ENCODE data around the gene PALD1.

PALD1 gene

GRCh38 chr10:70549962-70550458 lies 71.4 kb downstream of the PALD1 start:
- H3K9ac ChIP-seq (ENCODE audit: low read depth, low read length), result no peak overlapping the region
- no peaks in the 10 kb centered on the region for H3K36me3 ChIP-seq (ENCODE audit: insufficient read depth, low read length)
- no peaks in the 10 kb centered on the region for H3K9me3 ChIP-seq (ENCODE audit: control insufficient read depth, insufficient read depth, low read length)
- H3K4me1 ChIP-seq (ENCODE audit: insufficient read depth, low read length), result no peaks in the 10 kb centered on the region

DNA sequence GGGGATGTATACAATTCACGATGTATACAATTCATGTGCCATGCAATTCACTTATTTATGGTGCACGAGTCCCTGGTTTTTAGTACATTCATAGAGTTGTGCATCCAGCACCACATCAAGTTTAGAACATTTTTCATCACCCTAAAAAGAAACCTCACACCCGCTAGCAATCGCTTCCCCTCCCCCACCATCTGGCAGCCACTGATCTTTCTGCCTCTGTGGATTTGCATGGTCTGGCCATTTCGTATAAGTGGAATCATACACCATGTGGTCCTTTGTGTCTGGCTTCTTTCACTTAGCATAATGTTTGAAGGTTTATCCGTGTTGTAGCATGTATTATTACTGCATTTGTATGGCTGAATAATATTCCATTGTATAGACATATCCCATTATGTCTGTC lies 71.9 kb downstream of the PALD1 start:
- H3K9ac ChIP-seq (ENCODE audit: low read depth, low read length), result no peak overlapping the region
- H3K4me1 ChIP-seq (ENCODE audit: insufficient read depth, low read length), result no peaks in the 10 kb centered on the region
- no peaks in the 10 kb centered on the region for H3K36me3 ChIP-seq (ENCODE audit: insufficient read depth, low read length)
- no peaks in the 10 kb centered on the region for H3K9me3 ChIP-seq (ENCODE audit: control insufficient read depth, insufficient read depth, low read length)

- Histone ChIP-seq H3K9ac (ENCODE audit: low read depth, low read length) (no peak overlapping the region), H3K36me3 (ENCODE audit: insufficient read depth, low read length) (no peaks in the 10 kb centered on the region)
Observed at GRCh38 chr10:70551466-70551865, 72.9 kb downstream of the PALD1 start.

DNA sequence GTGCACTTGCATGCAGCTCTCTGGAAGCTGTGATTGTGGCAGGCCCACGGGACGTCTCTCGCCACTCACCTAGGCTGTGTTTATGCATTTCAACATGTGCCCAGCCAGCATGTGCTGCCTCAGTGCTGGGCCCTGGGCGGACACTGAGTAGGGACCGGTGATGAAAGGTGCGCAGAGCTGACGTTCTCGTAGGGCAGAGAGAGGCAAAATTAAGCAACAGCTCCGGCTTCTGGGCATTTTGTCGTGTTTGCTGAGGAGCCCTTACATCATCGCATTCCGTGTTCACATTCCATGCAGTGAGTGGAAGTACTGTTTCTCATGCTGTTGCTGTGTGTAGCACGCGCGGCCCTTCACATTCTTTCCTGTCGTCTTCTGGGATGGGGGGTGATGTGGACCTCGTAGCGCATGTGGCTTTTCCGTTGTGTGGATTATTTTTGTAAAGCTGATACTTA lies 73.4 kb downstream of the PALD1 start:
- H3K9me3 ChIP-seq (ENCODE audit: control insufficient read depth, insufficient read depth, low read length), result no peaks in the 10 kb centered on the region
- H3K9ac ChIP-seq (ENCODE audit: low read depth, low read length), result no peak overlapping the region
- H3K4me1 ChIP-seq (ENCODE audit: insufficient read depth, low read length), result no peaks in the 10 kb centered on the region
- H3K36me3 ChIP-seq (ENCODE audit: insufficient read depth, low read length), result no peaks in the 10 kb centered on the region

More at GRCh38 chr10:70551466-70551865, 72.9 kb downstream of the PALD1 start:
- Histone ChIP-seq H3K9me3 (ENCODE audit: control insufficient read depth, insufficient read depth, low read length) (no peaks in the 10 kb centered on the region), H3K4me1 (ENCODE audit: insufficient read depth, low read length) (no peaks in the 10 kb centered on the region)

GRCh38 chr10:70552586-70552985 lies 74.0 kb downstream of the PALD1 start:
- H3K36me3 ChIP-seq (ENCODE audit: insufficient read depth, low read length), result no peaks in the 10 kb centered on the region
- no peaks in the 10 kb centered on the region for H3K4me1 ChIP-seq (ENCODE audit: insufficient read depth, low read length)
- H3K9me3 ChIP-seq (ENCODE audit: control insufficient read depth, insufficient read depth, low read length), result no peaks in the 10 kb centered on the region
- no peak overlapping the region for H3K9ac ChIP-seq (ENCODE audit: low read depth, low read length)

- Histone ChIP-seq H3K9ac (ENCODE audit: low read depth, low read length) (no peak overlapping the region), H3K36me3 (ENCODE audit: insufficient read depth, low read length) (no peaks in the 10 kb centered on the region), H3K9me3 (ENCODE audit: control insufficient read depth, insufficient read depth, low read length) (no peaks in the 10 kb centered on the region), H3K4me1 (ENCODE audit: insufficient read depth, low read length) (peaks cover 11% of the 10 kb centered on the region)
Observed at GRCh38 chr10:70555371-70555770, 76.8 kb downstream of the PALD1 start.

DNA sequence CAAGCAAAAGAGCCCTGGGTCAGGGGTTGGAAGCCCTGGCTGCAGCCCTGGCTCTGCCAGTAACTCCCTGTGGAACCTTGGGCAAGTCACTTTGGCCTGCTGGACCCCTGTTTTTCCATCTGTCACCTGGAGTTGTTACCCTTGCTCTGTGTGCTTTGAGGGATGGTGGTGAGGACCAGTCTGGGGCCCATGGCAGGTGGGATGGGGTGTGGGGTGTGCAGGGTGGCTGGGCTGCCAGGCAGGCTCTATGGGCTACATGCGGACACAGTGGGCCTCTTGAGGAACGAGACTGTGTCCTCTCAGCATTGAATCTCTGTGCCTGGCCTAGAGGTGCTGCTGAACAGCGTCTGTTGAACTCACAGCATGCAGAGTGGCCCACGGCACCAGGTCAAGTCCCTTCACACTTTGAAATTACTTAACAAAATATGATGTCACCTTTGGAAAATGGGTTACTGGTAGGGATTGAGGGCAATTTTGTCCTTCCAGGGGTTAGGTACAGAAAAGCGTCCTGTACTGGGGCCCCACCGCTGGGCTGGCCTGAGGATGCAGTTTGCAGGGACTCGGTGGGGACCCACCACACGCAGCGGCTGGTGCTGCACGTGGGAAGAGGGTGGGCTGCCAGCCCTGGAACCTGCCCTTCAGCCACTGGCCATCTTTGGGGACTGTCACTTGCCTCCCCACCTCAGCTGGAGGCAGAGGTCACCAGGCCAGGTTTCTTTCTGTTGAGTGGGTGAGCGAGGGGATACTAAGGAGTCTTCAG lies 78.7 kb downstream of the PALD1 start:
- Histone ChIP-seq H3K9me3 (ENCODE audit: control insufficient read depth, insufficient read depth, low read length) (no peaks in the 10 kb centered on the region), H3K9ac (ENCODE audit: low read depth, low read length) (no peak overlapping the region), H3K4me1 (ENCODE audit: insufficient read depth, low read length) (peaks cover 11% of the 10 kb centered on the region), H3K36me3 (ENCODE audit: insufficient read depth, low read length) (no peaks in the 10 kb centered on the region; the same call in 1 of the 2 replicates)

GRCh38 chr10:70557876-70558275 lies 79.3 kb downstream of the PALD1 start:
- H3K4me1 ChIP-seq (ENCODE audit: insufficient read depth, low read length), result peaks cover 11% of the 10 kb centered on the region
- H3K9ac ChIP-seq (ENCODE audit: low read depth, low read length), result no peak overlapping the region
- no peaks in the 10 kb centered on the region; the same call in 1 of the 2 replicates for H3K36me3 ChIP-seq (ENCODE audit: insufficient read depth, low read length)
- no peaks in the 10 kb centered on the region for H3K9me3 ChIP-seq (ENCODE audit: control insufficient read depth, insufficient read depth, low read length)

DNA sequence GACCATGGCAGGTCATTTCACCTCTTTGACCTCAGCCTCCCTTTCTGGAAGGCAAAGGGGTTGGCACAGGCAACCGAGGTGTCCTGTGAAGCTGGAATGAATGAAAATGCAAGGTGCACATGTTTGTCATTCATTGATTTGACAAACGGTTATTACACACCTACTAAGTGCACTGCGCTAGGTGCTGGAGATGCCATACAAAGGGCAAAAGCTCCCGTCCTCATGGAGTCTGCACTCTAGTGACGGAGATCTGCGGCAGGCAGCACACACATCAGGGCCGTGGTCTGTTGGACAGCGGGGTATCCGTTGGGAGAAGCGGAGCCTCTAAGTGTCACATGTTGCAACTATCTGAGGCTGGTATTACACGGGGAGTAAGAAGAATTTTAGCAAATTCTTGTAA lies 79.7 kb downstream of the PALD1 start:
- Histone ChIP-seq H3K36me3 (ENCODE audit: insufficient read depth, low read length) (no peaks in the 10 kb centered on the region; the same call in 1 of the 2 replicates), H3K9me3 (ENCODE audit: control insufficient read depth, insufficient read depth, low read length) (no peaks in the 10 kb centered on the region), H3K4me1 (ENCODE audit: insufficient read depth, low read length) (peaks cover 11% of the 10 kb centered on the region), H3K9ac (ENCODE audit: low read depth, low read length) (no peak overlapping the region)

- Histone ChIP-seq H3K4me1 (ENCODE audit: insufficient read depth, low read length) (peaks cover 11% of the 10 kb centered on the region), H3K9ac (ENCODE audit: low read depth, low read length) (peak overlapping the region; percentile 11; the same call in 1 of the 2 replicates), H3K36me3 (ENCODE audit: insufficient read depth, low read length) (no peaks in the 10 kb centered on the region; the same call in 1 of the 2 replicates), H3K9me3 (ENCODE audit: control insufficient read depth, insufficient read depth, low read length) (no peaks in the 10 kb centered on the region)
Observed at GRCh38 chr10:70558871-70559810, 80.6 kb downstream of the PALD1 start.

DNA sequence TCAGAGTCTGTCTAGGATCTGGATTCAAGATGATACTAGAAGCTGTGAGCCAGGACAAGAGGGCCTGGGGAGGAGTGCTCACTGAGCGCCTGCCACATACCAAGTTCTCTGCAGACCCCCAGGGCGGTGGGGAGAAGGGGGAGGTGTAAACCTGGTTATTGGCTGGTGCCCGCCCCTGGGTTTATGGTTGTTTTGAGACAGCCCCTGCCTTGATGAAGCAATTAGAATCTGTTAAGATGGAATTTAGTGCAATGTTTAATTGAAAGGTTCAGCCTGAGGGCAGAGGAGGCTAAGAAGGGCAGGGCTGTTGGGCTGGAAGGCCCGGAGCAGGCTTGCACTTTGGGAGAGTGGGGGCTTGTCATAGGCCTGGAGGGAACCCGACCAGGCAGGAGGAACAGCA lies 81.3 kb downstream of the PALD1 start:
- H3K9me3 ChIP-seq (ENCODE audit: control insufficient read depth, insufficient read depth, low read length), result no peaks in the 10 kb centered on the region
- no peak overlapping the region for H3K9ac ChIP-seq (ENCODE audit: low read depth, low read length)
- peaks cover 11% of the 10 kb centered on the region for H3K4me1 ChIP-seq (ENCODE audit: insufficient read depth, low read length)

GRCh38 chr10:70560511-70560941 lies 82.0 kb downstream of the PALD1 start:
- Histone ChIP-seq H3K9ac (ENCODE audit: low read depth, low read length) (no peak overlapping the region), H3K9me3 (ENCODE audit: control insufficient read depth, insufficient read depth, low read length) (no peaks in the 10 kb centered on the region)

More for the DNA sequence above, 81.3 kb downstream of the PALD1 start:
- H3K36me3 ChIP-seq (ENCODE audit: insufficient read depth, low read length), result no peaks in the 10 kb centered on the region; the same call in 1 of the 2 replicates

GRCh38 chr10:70561070-70561469 lies 82.5 kb downstream of the PALD1 start:
- Histone ChIP-seq H3K4me1 (ENCODE audit: insufficient read depth, low read length) (peaks cover 11% of the 10 kb centered on the region), H3K9ac (ENCODE audit: low read depth, low read length) (no peak overlapping the region), H3K36me3 (ENCODE audit: insufficient read depth, low read length) (no peaks in the 10 kb centered on the region; the same call in 1 of the 2 replicates), H3K9me3 (ENCODE audit: control insufficient read depth, insufficient read depth, low read length) (no peaks in the 10 kb centered on the region)

More at GRCh38 chr10:70560511-70560941, 82.0 kb downstream of the PALD1 start:
- Histone ChIP-seq H3K36me3 (ENCODE audit: insufficient read depth, low read length) (no peaks in the 10 kb centered on the region; the same call in 1 of the 2 replicates), H3K4me1 (ENCODE audit: insufficient read depth, low read length) (peaks cover 11% of the 10 kb centered on the region)

- Histone ChIP-seq H3K9ac (ENCODE audit: low read depth, low read length) (no peak overlapping the region), H3K36me3 (ENCODE audit: insufficient read depth, low read length) (no peaks in the 10 kb centered on the region; the same call in 1 of the 2 replicates), H3K9me3 (ENCODE audit: control insufficient read depth, insufficient read depth, low read length) (no peaks in the 10 kb centered on the region), H3K4me1 (ENCODE audit: insufficient read depth, low read length) (peaks cover 11% of the 10 kb centered on the region)
Observed at GRCh38 chr10:70561558-70561957, 83.0 kb downstream of the PALD1 start.
